Measurements from ENCODE around the gene INPP5D. TPM values are rescaled to one million over a fixed set of nuclear protein-coding genes. Genes with fewer than 3 reads are reported as not detected.

INPP5D gene
- total and polyA plus RNA-seq, 2 donors (not counting 1 experiment from before 2014, with no cell fraction given) = 0.01 to 0.33 TPM

- Histone ChIP-seq H3K9ac (ENCODE audit: insufficient read depth, low read length) (no peak overlapping the region), H2AFZ (ENCODE audit: low read length) (no peak overlapping the region), H3K9me3 (ENCODE audit: control insufficient read depth, insufficient read depth, low read depth, low read length) (no peaks in the 10 kb centered on the region), H3K79me2 (ENCODE audit: control insufficient read depth, insufficient read depth, low read length) (no peaks in the 10 kb centered on the region), H3K4me2 (ENCODE audit: extremely low read depth, insufficient read depth, low read length) (no peak overlapping the region), H3K36me3 (ENCODE audit: control insufficient read depth, insufficient read depth, low read length) (no peaks in the 10 kb centered on the region), H3K4me3 (replicated peaks in 1 of 4; ENCODE audit: control extremely low read depth in 1 of 4, insufficient read depth in 1 of 4, low read depth in 3 of 4, low read length in 4 of 4) (no peak overlapping the region), H4K20me1 (ENCODE audit: control insufficient read depth, extremely low read depth, insufficient read depth, low read length) (no peaks in the 10 kb centered on the region), H3K4me1 (ENCODE audit: control insufficient read depth, extremely low read depth, insufficient read depth, low read length) (no peaks in the 10 kb centered on the region), H3K27me3 (ENCODE audit: control insufficient read depth, insufficient read depth, low read length) (peaks cover 7% of the 10 kb centered on the region), H3K27ac (ENCODE audit: insufficient read depth, low read length) (no peak overlapping the region)
- DNase-seq (ENCODE audit: low read depth in 2 of 2) = no peak
- TF ChIP-seq CTCF (conservative IDR thresholded peaks at IDR 0.05 in 1 of 2, IDR thresholded peaks at IDR 0.05 in 1 of 2; ENCODE audit: low read depth in 1 of 2, low read length in 2 of 2) = no peak
- no peak for TF ChIP-seq EZH2 (IDR thresholded peaks at IDR 0.05; ENCODE audit: low read length, missing control alignments)
Observed at GRCh38 chr2:233081232-233081730, 21.1 kb downstream of the INPP5D start.

GRCh38 chr2:233081731-233082221, 21.6 kb downstream of the INPP5D start:
- Histone ChIP-seq H3K4me2 (ENCODE audit: extremely low read depth, insufficient read depth, low read length) (no peak overlapping the region), H2AFZ (ENCODE audit: low read length) (no peak overlapping the region), H3K4me3 (replicated peaks in 1 of 4; ENCODE audit: control extremely low read depth in 1 of 4, insufficient read depth in 1 of 4, low read depth in 3 of 4, low read length in 4 of 4) (no peak overlapping the region), H3K9me3 (ENCODE audit: control insufficient read depth, insufficient read depth, low read depth, low read length) (no peaks in the 10 kb centered on the region), H3K27me3 (ENCODE audit: control insufficient read depth, insufficient read depth, low read length) (peaks cover 7% of the 10 kb centered on the region), H4K20me1 (ENCODE audit: control insufficient read depth, extremely low read depth, insufficient read depth, low read length) (no peaks in the 10 kb centered on the region), H3K4me1 (ENCODE audit: control insufficient read depth, extremely low read depth, insufficient read depth, low read length) (no peaks in the 10 kb centered on the region), H3K27ac (ENCODE audit: insufficient read depth, low read length) (no peak overlapping the region), H3K36me3 (ENCODE audit: control insufficient read depth, insufficient read depth, low read length) (no peaks in the 10 kb centered on the region), H3K9ac (ENCODE audit: insufficient read depth, low read length) (no peak overlapping the region), H3K79me2 (ENCODE audit: control insufficient read depth, insufficient read depth, low read length) (no peaks in the 10 kb centered on the region)
- no peak for DNase-seq (ENCODE audit: low read depth in 2 of 2)
- TF ChIP-seq CTCF (conservative IDR thresholded peaks at IDR 0.05 in 1 of 2, IDR thresholded peaks at IDR 0.05 in 1 of 2; ENCODE audit: low read depth in 1 of 2, low read length in 2 of 2) (no peak), EZH2 (IDR thresholded peaks at IDR 0.05; ENCODE audit: low read length, missing control alignments) (no peak)

GRCh38 chr2:233082222-233082930, 22.2 kb downstream of the INPP5D start:
- no peak overlapping the region for H3K4me3 ChIP-seq (replicated peaks in 1 of 4; ENCODE audit: control extremely low read depth in 1 of 4, insufficient read depth in 1 of 4, low read depth in 3 of 4, low read length in 4 of 4)
- TF ChIP-seq CTCF (conservative IDR thresholded peaks at IDR 0.05 in 1 of 2, IDR thresholded peaks at IDR 0.05 in 1 of 2; ENCODE audit: low read depth in 1 of 2, low read length in 2 of 2) (no peak), EZH2 (IDR thresholded peaks at IDR 0.05; ENCODE audit: low read length, missing control alignments) (no peak)
- no peaks in the 10 kb centered on the region for H3K4me1 ChIP-seq (ENCODE audit: control insufficient read depth, extremely low read depth, insufficient read depth, low read length)
- H3K9me3 ChIP-seq (ENCODE audit: control insufficient read depth, insufficient read depth, low read depth, low read length) = no peaks in the 10 kb centered on the region
- peaks cover 7% of the 10 kb centered on the region for H3K27me3 ChIP-seq (ENCODE audit: control insufficient read depth, insufficient read depth, low read length)
- H3K27ac ChIP-seq (ENCODE audit: insufficient read depth, low read length) = no peak overlapping the region
- no peaks in the 10 kb centered on the region for H3K36me3 ChIP-seq (ENCODE audit: control insufficient read depth, insufficient read depth, low read length)
- DNase-seq (ENCODE audit: low read depth in 2 of 2) = no peak
- H3K9ac ChIP-seq (ENCODE audit: insufficient read depth, low read length) = no peak overlapping the region
- no peak overlapping the region for H3K4me2 ChIP-seq (ENCODE audit: extremely low read depth, insufficient read depth, low read length)
- no peak overlapping the region for H2AFZ ChIP-seq (ENCODE audit: low read length)
- no peaks in the 10 kb centered on the region for H4K20me1 ChIP-seq (ENCODE audit: control insufficient read depth, extremely low read depth, insufficient read depth, low read length)
- H3K79me2 ChIP-seq (ENCODE audit: control insufficient read depth, insufficient read depth, low read length) = no peaks in the 10 kb centered on the region

All from fibroblast of lung (primary cell).